Heart left ventricle (tissue), 16 donors: ENCODE results near the gene MYO5B. TPM values are rescaled to one million over a fixed set of nuclear protein-coding genes. Genes with fewer than 3 reads are reported as not detected.

Experiments used
- ATAC-seq, 4 donors: fragments of 200-7000 bp; cut with Tn5 transposase; one replicate each; pipeline ENCODE4 v1.9.1; 2020 to 2022; ENCODE audit warnings: moderate library complexity in 4 of 4, mild to moderate bottlenecking in 3 of 4, moderate number of reproducible peaks in 1 of 4
- DNase-seq, 5 donors: peaks; one replicate each; pipeline ENCODE4 v3.0.0-alpha.2; 2020
- H3K27ac ChIP-seq, 12 donors: fragments of 200-600 bp; sonication (generic) in 4 of 12; one replicate each; pipeline versions ENCODE4 v1.5.0 to v1.8.0; 2016 to 2022; ENCODE audit warnings: mild to moderate bottlenecking in 2 of 12
- H3K27me3 ChIP-seq, 9 donors: fragments of 200-600 bp; sonication (generic) in 2 of 9; one replicate each; pipeline versions ENCODE4 v1.5.1 to v1.8.0; 2016 to 2022; ENCODE audit warnings: mild to moderate bottlenecking in 3 of 9
- H3K36me3 ChIP-seq, 9 donors: fragments of 200-600 bp; sonication (generic) in 2 of 9; one replicate each; pipeline versions ENCODE4 v1.5.0 to v1.8.0; 2018 to 2022; ENCODE audit warnings: mild to moderate bottlenecking in 2 of 9
- H3K4me1 ChIP-seq, 12 donors: fragments of 200-600 bp; sonication (generic) in 4 of 12; one replicate each; pipeline versions ENCODE4 v1.5.0 to v1.8.0; 2016 to 2022; ENCODE audit warnings: mild to moderate bottlenecking in 3 of 12
- H3K4me3 ChIP-seq, 12 donors: fragments of 200-600 bp; sonication (generic) in 4 of 12; one replicate each; pipeline versions ENCODE4 v1.5.0 to v1.8.0; 2017 to 2022; ENCODE audit warnings: mild to moderate bottlenecking in 9 of 12, moderate library complexity in 4 of 12
- H3K9me3 ChIP-seq, 12 donors: fragments of 200-600 bp; sonication (generic) in 4 of 12; one replicate each; pipeline versions ENCODE4 v1.5.0 to v1.8.0; 2016 to 2022; ENCODE audit warnings: mild to moderate bottlenecking in 1 of 12
- CTCF ChIP-seq, 12 donors: fragments of 200-600 bp; sonication (generic) in 4 of 12; IDR thresholded peaks; one replicate each; pipeline versions ENCODE4 v1.5.0 to v1.8.0; 2018 to 2022; ENCODE audit warnings: antibody characterized with exemption in 12 of 12, mild to moderate bottlenecking in 5 of 12
- POLR2A ChIP-seq, 2 donors: fragments of 450-650 bp; IDR thresholded peaks; one replicate each; pipeline ENCODE4 v1.6.1; 2017; ENCODE audit warnings: antibody characterized with exemption in 2 of 2, mild to moderate bottlenecking in 2 of 2, moderate library complexity in 2 of 2
- WGBS, 4 donors: extraction: QIAGEN DNeasy Blood & Tissue Kit in 2 of 4; methylation state at CpG; one replicate each; pipeline versions ENCODE4 v1.1.5 to v1.1.7; 2013 to 2018; 5-methylcytosine and 5-hydroxymethylcytosine counted together
- intact Hi-C, 10 donors: fragments of 100-400 bp; cut with DNase I; formaldehyde crosslinking; loops; one replicate each; pipeline versions ENCODE4 v1.11.1 to v1.14.2; 2022
- polyA plus RNA-seq, 2 donors: library from polyadenylated mRNA; stranded (reverse); fragments of 200-250 nt; gene quantifications; one replicate each; pipeline ENCODE4 v1.2.3, GENCODE V29; 2013
- total RNA-seq, 9 donors: library from RNA; depleted of rRNA in 2 of 9; stranded (reverse); fragments of >200 nt in 2 of 9; fragmentation: NEBNext Ultra II Directional in 3 of 9; extraction: Animal tissue kit (Norgen Biotek cat#: 25700) in 3 of 9; gene quantifications; one replicate each; pipeline versions ENCODE4 v1.1.0 to v1.2.4, GENCODE V29; 2016 to 2023
- donor health status: ischemic (EF 13 %, LVEDD 7.1; RV severe dilation, severe dysfunction).
- donor health status: healthy with polysubstance abuse.
- donor health status: DM: no; HTN: yes; CAD: no.
- donor health status: DM: no; HTN: no; CAD: no.
- donor health status: ischemic (EF 25% LVEDD 6.9; RV normal size, moderate dysfunction).
- donor health status: ischemic (EF 25% LVEDD 5.7; RV mildly dilated, moderate dysfunction).
- donor health status: healthy.
- donor health status: DM: yes; HTN: yes; CAD: no.
- donor health status: ischemic (EF 35%, LVEDD 5.7; RV mildly dilated, moderate dysfunction).
- donor health status: nonischemic (EF 11% LVEDD 7.7; RV severe dilation, severe dysfunction).
- donor health status: DM: yes; HTN: yes; CAD: no.
- donor health status: PGD.
- donor health status: ischemic (EF 29% LVEDD 5.4; RV normal size, mild dysfunction).
- donor health status: nonischemic (EF 23%, LVEDD 6.1; RV moderate dilation, normal function).

MYO5B gene
- total and polyA plus RNA-seq, 11 donors = 0.51 to 5.9 (median 1.4) TPM

- no peak overlapping the region for H3K4me3 ChIP-seq
- no peaks in the 10 kb centered on the region for H3K4me1 ChIP-seq
- no peaks in the 10 kb centered on the region for H3K9me3 ChIP-seq
- peaks cover 0 to 7% (median 0%) of the 10 kb centered on the region in 9 donors for H3K27me3 ChIP-seq
- no peaks in the 10 kb centered on the region for H3K36me3 ChIP-seq
- H3K27ac ChIP-seq = no peak overlapping the region
- DNase-seq = no peak
- WGBS, 4 donors = 50 to 82% (median 72%) methylated on average over 5 of the region's 5 CpGs
- TF ChIP-seq POLR2A (IDR thresholded peaks at IDR 0.05) (no peak), CTCF (IDR thresholded peaks at IDR 0.05) (no peak)
- no peak for ATAC-seq
- intact Hi-C loops = no loop called here
These were observed 235.8 kb downstream of the MYO5B start for GRCh38 chr18:49959176-49959575.

- WGBS, 4 donors = 79 to 85% (median 81%) methylated on average over 5 of the region's 5 CpGs
- intact Hi-C loops = no loop called here
- Histone ChIP-seq H3K9me3 (no peaks in the 10 kb centered on the region), H3K4me1 (no peaks in the 10 kb centered on the region), H3K27ac (no peak overlapping the region), H3K36me3 (no peaks in the 10 kb centered on the region), H3K27me3 (peaks cover 0 to 17% (median 0%) of the 10 kb centered on the region in 9 donors), H3K4me3 (no peak overlapping the region)
- TF ChIP-seq POLR2A (IDR thresholded peaks at IDR 0.05) (no peak), CTCF (IDR thresholded peaks at IDR 0.05) (no peak)
- ATAC-seq (no peak), DNase-seq (no peak)
These were observed 239.7 kb downstream of the MYO5B start for GRCh38 chr18:49955263-49955662.

GRCh38 chr18:49953391-49953790 lies 241.6 kb downstream of the MYO5B start:
- Histone ChIP-seq H3K27me3 (peaks cover 0 to 17% (median 0%) of the 10 kb centered on the region in 9 donors), H3K4me3 (no peak overlapping the region), H3K9me3 (no peaks in the 10 kb centered on the region), H3K36me3 (no peaks in the 10 kb centered on the region), H3K4me1 (no peaks in the 10 kb centered on the region), H3K27ac (no peak overlapping the region)
- WGBS, 4 donors = 73 to 89% (median 83%) methylated on average over 1 of the region's 1 CpG
- TF ChIP-seq CTCF (IDR thresholded peaks at IDR 0.05) (no peak), POLR2A (IDR thresholded peaks at IDR 0.05) (no peak)
- intact Hi-C loops = no loop called here
- DNase-seq = no peak
- ATAC-seq = no peak

- no peak overlapping the region for H3K4me3 ChIP-seq
- peaks cover 0 to 17% (median 0%) of the 10 kb centered on the region in 9 donors for H3K27me3 ChIP-seq
- TF ChIP-seq POLR2A (IDR thresholded peaks at IDR 0.05) (no peak), CTCF (IDR thresholded peaks at IDR 0.05) (no peak)
- ATAC-seq (no peak), DNase-seq (no peak)
- WGBS, 4 donors = 13 to 45% (median 33%) methylated on average over 2 of the region's 2 CpGs
- no peaks in the 10 kb centered on the region for H3K36me3 ChIP-seq
- no peaks in the 10 kb centered on the region for H3K9me3 ChIP-seq
- intact Hi-C loops = loop anchor here in 2 of 10 donors (10.0 kb wide), 2 partner anchors 65 to 255 kb away; no protein-coding TSS in a partner anchor
- no peaks in the 10 kb centered on the region for H3K4me1 ChIP-seq
- H3K27ac ChIP-seq = no peak overlapping the region
These were observed 245.0 kb downstream of the MYO5B start for GRCh38 chr18:49949951-49950395.
